ENCODE data around the gene TMEM101. TPM values are rescaled to one million over a fixed set of nuclear protein-coding genes. Genes with fewer than 3 reads are reported as not detected.

The TMEM101 gene
- total and polyA plus RNA-seq, 4 experiments from 2014 or later, result 22.7 to 33.6 (median 28.7) TPM

DNA sequence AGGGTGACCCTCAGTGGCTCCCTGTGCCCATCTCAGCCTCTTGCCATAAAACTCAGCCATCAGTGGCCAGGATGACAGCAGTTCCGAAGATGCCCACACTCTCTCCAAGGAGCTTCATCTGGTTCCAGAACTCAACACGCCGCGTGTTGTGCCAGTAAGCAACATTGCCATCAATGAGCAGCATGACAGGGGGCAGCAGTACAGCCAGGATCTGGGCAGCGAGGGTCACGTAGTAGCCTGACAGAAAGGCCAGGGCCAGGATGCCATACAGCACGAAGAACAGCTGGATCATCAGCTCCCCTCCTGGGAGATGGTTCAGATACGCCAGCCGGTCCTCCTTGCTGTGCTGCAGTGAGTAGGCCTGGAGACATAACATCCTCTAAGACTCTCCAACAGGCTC, 2.9 kb downstream of the TMEM101 start:
- peaks cover 14 to 34% (median 22%) of the 10 kb centered on the region in 4 donors for H3K4me1 Mint-ChIP-seq
- peak overlapping the region in 1 of 7 donors; percentile 74 for H3K27ac Mint-ChIP-seq
- H3K4me3 Mint-ChIP-seq, result peak overlapping the region in 1 of 8 donors; percentile 52
- POLR2A ChIA-PET (ENCODE audit: partially characterized antibody), result no interaction called here
- Histone ChIP-seq H3K4me3 (ENCODE audit: low read length in 2 of 2) (no peak overlapping the region), H3K9me3 (ENCODE audit: control insufficient read depth in 1 of 2, low read length in 2 of 2) (no peaks in the 10 kb centered on the region), H3K4me1 (ENCODE audit: insufficient read depth, low read length) (peaks cover 40% of the 10 kb centered on the region), H3K36me3 (ENCODE audit: insufficient read depth, low read length) (no peaks in the 10 kb centered on the region), H3K27me3 (ENCODE audit: insufficient read depth, low read length) (no peaks in the 10 kb centered on the region), H3K27ac (ENCODE audit: low read depth, low read length) (no peak overlapping the region)
- H3K9me3 Mint-ChIP-seq, result no peaks in the 10 kb centered on the region
- H3K27me3 Mint-ChIP-seq, result peaks cover 0 to under 1% of the 10 kb centered on the region in 2 donors
- peaks cover 15 to 20% of the 10 kb centered on the region in 2 donors for H3K36me3 Mint-ChIP-seq
- intact Hi-C loops (cut with micrococcal nuclease), result loop anchor here (10.0 kb wide), 1 partner anchor 493 kb away; the partner anchor contains the start of gene GPATCH8
- DNase-seq, result no peak
- CTCF ChIA-PET (ENCODE audit: partially characterized antibody), result no interaction called here

DNA sequence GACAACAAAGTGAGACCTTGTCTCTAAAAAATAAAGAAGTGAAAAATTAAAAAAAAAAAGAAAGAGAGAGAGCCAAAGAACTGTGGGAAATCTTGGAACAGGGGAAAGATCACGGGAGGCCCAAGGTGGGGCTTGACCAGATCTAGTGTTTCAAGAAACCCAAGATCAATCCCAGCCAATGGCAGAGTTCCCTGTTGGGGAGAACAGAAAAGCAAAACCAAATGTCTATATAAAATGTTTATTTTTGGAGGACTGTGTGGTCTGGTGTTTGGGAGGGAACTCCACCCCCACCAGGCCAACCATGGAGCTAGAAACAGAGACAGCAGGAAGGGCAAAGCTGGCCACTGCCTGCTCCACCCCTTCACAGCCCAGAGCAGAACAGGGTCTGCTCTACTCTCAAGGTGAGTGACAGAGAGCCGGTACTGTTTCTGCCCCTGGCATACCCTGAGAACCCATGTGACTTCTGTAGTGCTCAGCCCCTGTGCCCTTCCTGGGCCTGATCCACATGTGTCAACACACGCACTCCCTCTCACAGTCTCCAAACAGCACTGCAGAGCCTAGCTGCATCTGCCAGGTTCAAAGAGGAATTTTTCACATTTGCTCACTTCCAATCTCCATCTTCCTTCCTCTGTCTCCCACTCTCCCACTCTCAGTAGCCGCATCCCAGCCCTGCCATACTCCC, 3.7 kb downstream of the TMEM101 start:
- Histone ChIP-seq H3K36me3 (ENCODE audit: insufficient read depth, low read length) (no peaks in the 10 kb centered on the region), H3K27me3 (ENCODE audit: insufficient read depth, low read length) (no peaks in the 10 kb centered on the region), H3K9me3 (ENCODE audit: control insufficient read depth in 1 of 2, low read length in 2 of 2) (no peaks in the 10 kb centered on the region), H3K4me1 (ENCODE audit: insufficient read depth, low read length) (peaks cover 43% of the 10 kb centered on the region), H3K4me3 (ENCODE audit: low read length in 2 of 2) (no peak overlapping the region), H3K27ac (ENCODE audit: low read depth, low read length) (no peak overlapping the region)
- H3K36me3 Mint-ChIP-seq, result peaks cover 15 to 21% of the 10 kb centered on the region in 2 donors
- H3K27ac Mint-ChIP-seq, result peak overlapping the region in 2 of 7 donors; percentile 57 to 74
- H3K9me3 Mint-ChIP-seq, result no peaks in the 10 kb centered on the region
- intact Hi-C loops (cut with micrococcal nuclease), result loop anchor here (10.0 kb wide), 1 partner anchor 494 kb away; the partner anchor contains the start of gene GPATCH8
- ChIA-PET CTCF (ENCODE audit: partially characterized antibody) (no interaction called here), POLR2A (ENCODE audit: partially characterized antibody) (no interaction called here)
- no peak for DNase-seq
- H3K4me3 Mint-ChIP-seq, result peak overlapping the region in 4 of 8 donors; percentile 0 to 52 (median 24)
- peaks cover 14 to 39% (median 28%) of the 10 kb centered on the region in 4 donors for H3K4me1 Mint-ChIP-seq
- H3K27me3 Mint-ChIP-seq, result peaks cover 0 to 1% of the 10 kb centered on the region in 2 donors

DNA sequence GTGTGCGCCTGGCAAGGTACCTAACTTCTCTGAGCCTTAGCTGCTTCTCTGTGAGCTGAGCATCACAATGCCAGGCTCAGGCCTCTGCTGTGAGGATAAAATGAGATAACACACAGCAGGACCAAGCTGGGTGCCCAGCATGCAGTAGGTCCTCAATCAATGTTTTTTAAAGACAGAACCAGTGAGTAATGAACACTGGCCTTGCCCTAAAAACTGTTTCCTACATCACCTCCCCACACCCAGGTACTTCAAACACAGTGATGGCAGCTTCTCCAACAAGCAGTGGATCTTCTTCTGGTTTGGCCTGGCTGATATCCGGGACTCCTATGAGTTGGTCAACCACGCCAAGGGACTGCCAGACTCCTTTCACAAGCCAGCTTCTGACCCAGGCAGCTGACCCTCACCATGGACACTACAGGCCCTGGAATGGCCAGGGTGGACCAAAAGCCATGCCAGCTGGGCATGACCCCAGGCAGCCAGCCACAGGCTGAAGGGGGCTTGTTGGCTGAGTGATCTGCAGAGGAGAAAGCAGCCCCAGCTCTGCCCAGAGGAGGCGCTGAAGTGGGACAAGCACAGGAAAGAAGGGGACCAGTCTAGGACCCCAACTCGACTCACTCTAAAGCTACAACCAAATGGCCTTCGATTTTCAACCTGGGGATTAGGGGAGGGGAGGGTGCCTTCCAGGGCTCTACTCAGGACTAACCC, 6.4 kb downstream of the TMEM101 start:
- no peaks in the 10 kb centered on the region for H3K9me3 Mint-ChIP-seq
- peaks cover 8 to 34% (median 22%) of the 10 kb centered on the region in 4 donors for H3K4me1 Mint-ChIP-seq
- peaks cover 0 to 1% of the 10 kb centered on the region in 2 donors for H3K27me3 Mint-ChIP-seq
- H3K4me3 Mint-ChIP-seq, result peak overlapping the region; percentile 86 to 97 (median 90)
- POLR2A ChIA-PET (ENCODE audit: partially characterized antibody), result interaction anchor here (0.5 to 1.6 kb wide), 7 partner anchors 17 to 1152 kb away, joined by 3 to 6 read pairs (median 3); partner anchors contain the start of genes DHX8 and HDAC5
- peak overlapping the region; percentile 3 to 87 (median 74) for H3K27ac Mint-ChIP-seq
- Histone ChIP-seq H3K27ac (ENCODE audit: low read depth, low read length) (no peak overlapping the region), H3K4me1 (ENCODE audit: insufficient read depth, low read length) (peaks cover 39% of the 10 kb centered on the region), H3K27me3 (ENCODE audit: insufficient read depth, low read length) (no peaks in the 10 kb centered on the region), H3K36me3 (ENCODE audit: insufficient read depth, low read length) (no peaks in the 10 kb centered on the region), H3K4me3 (ENCODE audit: low read length in 2 of 2) (no peak overlapping the region), H3K9me3 (ENCODE audit: control insufficient read depth in 1 of 2, low read length in 2 of 2) (no peaks in the 10 kb centered on the region)
- intact Hi-C loops (cut with micrococcal nuclease), result loop anchor here (5.0 kb wide), 1 partner anchor 209 kb away; the partner anchor contains the start of gene UBTF
- DNase-seq, result no peak
- CTCF ChIA-PET (ENCODE audit: partially characterized antibody), result interaction anchor here (2.8 kb wide), 1 partner anchor 65 kb away, joined by 8 read pairs; no protein-coding TSS in a partner anchor
- H3K36me3 Mint-ChIP-seq, result peaks cover 15 to 17% of the 10 kb centered on the region in 2 donors

DNA sequence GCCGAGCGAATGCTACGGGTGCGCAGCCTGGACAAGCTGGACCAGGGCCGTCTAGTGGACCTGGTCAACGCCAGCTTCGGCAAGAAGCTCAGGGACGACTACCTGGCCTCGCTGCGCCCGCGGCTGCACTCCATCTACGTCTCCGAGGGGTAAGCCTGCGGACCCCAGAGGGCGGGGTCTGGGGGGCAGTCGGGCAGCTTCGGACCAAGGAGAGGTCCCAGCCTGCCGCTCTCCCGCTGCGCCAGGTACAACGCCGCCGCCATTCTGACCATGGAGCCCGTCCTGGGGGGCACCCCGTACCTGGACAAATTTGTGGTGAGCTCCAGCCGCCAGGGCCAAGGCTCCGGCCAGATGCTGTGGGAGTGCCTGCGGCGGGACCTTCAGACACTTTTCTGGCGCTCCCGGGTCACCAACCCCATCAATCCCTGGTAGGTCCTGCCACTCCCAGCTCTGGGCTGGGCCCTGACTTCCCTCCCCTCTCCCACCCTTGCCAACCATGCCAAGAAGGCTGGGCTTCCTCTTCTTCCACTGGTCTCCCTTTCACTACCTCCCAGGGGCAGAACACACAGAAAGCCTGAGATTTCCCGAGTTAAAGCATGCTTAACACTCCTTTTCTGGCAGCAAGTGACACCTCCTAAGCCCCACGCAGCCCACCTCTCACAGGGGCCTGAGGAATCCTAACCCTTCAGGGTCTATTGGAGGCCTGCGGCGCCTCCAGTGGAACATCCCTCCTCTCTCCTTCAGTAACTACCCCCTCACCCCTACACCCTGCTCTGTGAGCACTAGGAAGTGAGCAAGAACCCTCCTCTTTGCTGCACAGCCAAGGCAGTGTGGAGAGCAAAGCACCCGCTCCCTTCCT, 7.2 kb downstream of the TMEM101 start:
- H3K4me1 ChIP-seq (ENCODE audit: insufficient read depth, low read length), result peaks cover 39% of the 10 kb centered on the region
- Mint-ChIP-seq H3K27me3 (peaks cover 0 to 1% of the 10 kb centered on the region in 2 donors), H3K4me1 (peaks cover 8 to 34% (median 22%) of the 10 kb centered on the region in 4 donors), H3K27ac (peak overlapping the region; percentile 70 to 92 (median 87)), H3K9me3 (no peaks in the 10 kb centered on the region), H3K36me3 (peaks cover 15 to 17% of the 10 kb centered on the region in 2 donors), H3K4me3 (peak overlapping the region; percentile 88 to 97 (median 90))
- H3K36me3 ChIP-seq (ENCODE audit: insufficient read depth, low read length), result no peaks in the 10 kb centered on the region
- H3K27ac ChIP-seq (ENCODE audit: low read depth, low read length), result peak overlapping the region; percentile 41
- no peak for DNase-seq
- intact Hi-C loops (cut with micrococcal nuclease), result loop anchor here (1.0 to 5.0 kb wide), 3 partner anchors 59 to 210 kb away; partner anchors contain the start of genes HDAC5, LSM12 and UBTF
- ChIA-PET CTCF (ENCODE audit: partially characterized antibody) (interaction anchor here (1.0 to 2.8 kb wide), 3 partner anchors 36 to 64 kb away, joined by 3 to 8 read pairs (median 3); partner anchors contain the start of gene LSM12), POLR2A (ENCODE audit: partially characterized antibody) (interaction anchor here (0.7 to 1.6 kb wide), 6 partner anchors 23 to 1153 kb away, joined by 3 to 4 read pairs (median 3); partner anchors contain the start of genes DHX8 and LSM12)
- H3K27me3 ChIP-seq (ENCODE audit: insufficient read depth, low read length), result no peaks in the 10 kb centered on the region
- H3K9me3 ChIP-seq (ENCODE audit: control insufficient read depth in 1 of 2, low read length in 2 of 2), result no peaks in the 10 kb centered on the region
- peak overlapping the region; percentile 78 to 87 for H3K4me3 ChIP-seq (ENCODE audit: low read length in 2 of 2)

DNA sequence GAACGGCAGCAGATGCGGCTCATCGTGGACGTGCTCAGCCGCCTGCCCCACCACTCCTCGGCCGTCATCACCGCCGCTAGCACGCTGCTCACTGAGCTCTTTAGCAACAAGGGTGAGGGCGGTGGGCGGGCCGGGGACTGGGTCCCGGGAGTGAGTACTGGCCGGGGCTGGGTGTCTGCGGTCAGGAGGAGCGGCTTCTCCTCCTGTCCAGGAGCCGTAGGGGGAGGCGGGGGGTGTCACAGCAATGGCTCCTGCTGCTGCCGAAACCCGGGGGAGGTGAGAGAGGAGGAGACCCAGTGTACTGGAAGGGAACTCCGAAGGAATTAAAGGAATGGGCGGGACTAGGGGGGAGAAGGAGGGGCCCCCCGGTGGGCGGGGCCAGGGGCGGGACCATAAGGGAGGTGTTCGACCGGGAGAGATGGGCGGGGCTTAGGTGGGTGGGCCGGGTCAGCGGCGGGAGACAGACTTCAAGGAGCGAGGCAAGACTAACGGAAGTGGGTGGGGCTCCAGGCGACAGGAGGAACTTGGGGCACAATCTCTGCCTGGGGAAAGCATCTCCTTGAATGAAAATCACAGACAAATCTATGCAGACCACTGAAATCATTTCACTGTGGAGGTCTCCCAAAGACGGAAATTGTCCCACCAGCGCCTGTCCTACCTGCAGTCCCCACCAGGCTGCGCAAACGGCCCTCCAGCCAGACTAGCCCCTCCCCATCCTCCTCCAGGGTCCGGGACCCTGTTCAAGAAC, 8.0 kb downstream of the TMEM101 start:
- H3K9me3 ChIP-seq (ENCODE audit: control insufficient read depth in 1 of 2, low read length in 2 of 2), result no peaks in the 10 kb centered on the region
- peak overlapping the region; percentile 82 to 92 (median 90) for H3K4me3 Mint-ChIP-seq
- H3K27ac Mint-ChIP-seq, result peak overlapping the region; percentile 75 to 92 (median 88)
- peaks cover 15 to 16% of the 10 kb centered on the region in 2 donors for H3K36me3 Mint-ChIP-seq
- intact Hi-C loops (cut with micrococcal nuclease), result loop anchor here (1.0 to 5.0 kb wide), 4 partner anchors 8 to 211 kb away; partner anchors contain the start of genes HDAC5, LSM12, TMEM101 and UBTF
- POLR2A ChIA-PET (ENCODE audit: partially characterized antibody), result interaction anchor here (0.6 to 1.7 kb wide), 8 partner anchors 8 to 523 kb away, joined by 3 to 6 read pairs (median 3); partner anchors contain the start of genes DHX8, HDAC5, LSM12 and TMEM101
- peaks cover 39% of the 10 kb centered on the region for H3K4me1 ChIP-seq (ENCODE audit: insufficient read depth, low read length)
- peaks cover 0 to 1% of the 10 kb centered on the region in 2 donors for H3K27me3 Mint-ChIP-seq
- peak; percentile 88 to 98 (median 90) for DNase-seq
- H3K27me3 ChIP-seq (ENCODE audit: insufficient read depth, low read length), result no peaks in the 10 kb centered on the region
- peak overlapping the region; percentile 41 for H3K27ac ChIP-seq (ENCODE audit: low read depth, low read length)
- no peaks in the 10 kb centered on the region for H3K9me3 Mint-ChIP-seq
- CTCF ChIA-PET (ENCODE audit: partially characterized antibody), result interaction anchor here (1.0 to 2.8 kb wide), 3 partner anchors 37 to 63 kb away, joined by 3 to 8 read pairs (median 3); partner anchors contain the start of gene LSM12
- H3K36me3 ChIP-seq (ENCODE audit: insufficient read depth, low read length), result no peaks in the 10 kb centered on the region
- H3K4me1 Mint-ChIP-seq, result peaks cover 8 to 34% (median 22%) of the 10 kb centered on the region in 4 donors
- peak overlapping the region; percentile 78 to 87 for H3K4me3 ChIP-seq (ENCODE audit: low read length in 2 of 2)

DNA sequence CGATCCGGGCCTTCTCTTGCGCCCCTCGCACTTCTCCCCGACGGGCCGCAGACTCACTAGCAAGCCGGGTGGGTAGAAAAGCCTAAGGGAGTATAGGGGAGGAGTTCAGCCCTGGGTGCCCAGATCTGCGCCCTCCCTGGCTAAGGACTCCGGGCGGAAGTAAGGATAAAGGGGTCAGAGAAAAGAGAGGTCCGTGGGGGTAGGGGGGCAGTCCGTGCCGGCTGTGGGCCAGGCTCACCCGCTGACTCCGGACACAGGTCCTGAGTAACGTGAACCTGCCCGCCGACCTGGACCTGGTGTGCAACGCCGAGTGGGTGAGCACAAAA, 8.5 kb downstream of the TMEM101 start:
- peak overlapping the region; percentile 48 to 92 (median 87) for H3K27ac Mint-ChIP-seq
- H3K4me1 ChIP-seq (ENCODE audit: insufficient read depth, low read length), result peaks cover 39% of the 10 kb centered on the region
- intact Hi-C loops (cut with micrococcal nuclease), result loop anchor here (1.0 to 5.0 kb wide), 3 partner anchors 8 to 211 kb away; partner anchors contain the start of genes HDAC5, TMEM101 and UBTF
- H3K27ac ChIP-seq (ENCODE audit: low read depth, low read length), result peak overlapping the region; percentile 8
- H3K9me3 ChIP-seq (ENCODE audit: control insufficient read depth in 1 of 2, low read length in 2 of 2), result no peaks in the 10 kb centered on the region
- ChIA-PET POLR2A (ENCODE audit: partially characterized antibody) (interaction anchor here (0.6 to 1.7 kb wide), 5 partner anchors 8 to 117 kb away, joined by 3 to 6 read pairs (median 3); partner anchors contain the start of genes HDAC5 and TMEM101), CTCF (ENCODE audit: partially characterized antibody) (no interaction called here)
- peak in 4 of 5 donors; percentile 22 to 46 (median 35) for DNase-seq
- H3K36me3 Mint-ChIP-seq, result peaks cover 11 to 12% of the 10 kb centered on the region in 2 donors
- H3K9me3 Mint-ChIP-seq, result no peaks in the 10 kb centered on the region
- no peaks in the 10 kb centered on the region for H3K27me3 ChIP-seq (ENCODE audit: insufficient read depth, low read length)
- no peaks in the 10 kb centered on the region for H3K36me3 ChIP-seq (ENCODE audit: insufficient read depth, low read length)
- H3K4me3 Mint-ChIP-seq, result peak overlapping the region; percentile 82 to 92 (median 90)
- peak overlapping the region in 1 of 2 donors; percentile 87 for H3K4me3 ChIP-seq (ENCODE audit: low read length in 2 of 2)
- H3K27me3 Mint-ChIP-seq, result peaks cover 0 to 1% of the 10 kb centered on the region in 2 donors
- peaks cover 8 to 34% (median 21%) of the 10 kb centered on the region in 4 donors for H3K4me1 Mint-ChIP-seq
